ENCODE measurements around the gene MLLT6.

GRCh38 chr17:38701504-38702165 is 3.4 kb upstream of the MLLT6 start:
- TF ChIP-seq CTCF (conservative IDR thresholded peaks at IDR 0.05; ENCODE audit: low read length) (no peak), EZH2phosphoT487 (IDR thresholded peaks at IDR 0.05; ENCODE audit: borderline replicate concordance) (no peak)

All from Loucy (cell line).